CD4-positive, alpha-beta T cell treated with Interleukin-12 subunit alpha and Interleukin-12 subunit beta, for 1 hour (primary cell): ENCODE measurements around the gene TMEM238L.

Experiments
- DNase-seq: peaks from one replicate; pipeline ENCODE4 v3.0.0-alpha.2; 2020

The TMEM238L gene

GRCh38 chr17:10803350-10803749 lies 549 bp downstream of the TMEM238L start:
- DNase-seq, result no peak

GRCh38 chr17:10802496-10803284 lies 1.2 kb downstream of the TMEM238L start:
- no peak for DNase-seq

GRCh38 chr17:10799407-10799806 lies 4.5 kb downstream of the TMEM238L start:
- DNase-seq, result no peak

- DNase-seq, result no peak
Observed at GRCh38 chr17:10798910-10799309, 5.0 kb downstream of the TMEM238L start.

- DNase-seq, result no peak
Observed at GRCh38 chr17:10798332-10798749, 5.6 kb downstream of the TMEM238L start.

GRCh38 chr17:10797476-10798328 lies 6.2 kb downstream of the TMEM238L start:
- DNase-seq, result no peak

- DNase-seq, result no peak
Observed at GRCh38 chr17:10793816-10794215, 10.1 kb downstream of the TMEM238L start.

- DNase-seq, result no peak
Observed at GRCh38 chr17:10793256-10793655, 10.6 kb downstream of the TMEM238L start.

GRCh38 chr17:10792151-10792550 lies 11.7 kb downstream of the TMEM238L start:
- no peak for DNase-seq

- no peak for DNase-seq
Observed at GRCh38 chr17:10790491-10791401, 13.2 kb downstream of the TMEM238L start.

GRCh38 chr17:10789694-10790271 lies 14.1 kb downstream of the TMEM238L start:
- no peak for DNase-seq

GRCh38 chr17:10787306-10788045 lies 16.4 kb downstream of the TMEM238L start:
- no peak for DNase-seq

GRCh38 chr17:10785295-10785694 lies 18.6 kb downstream of the TMEM238L start:
- DNase-seq, result no peak

GRCh38 chr17:10779609-10780008 lies 24.3 kb downstream of the TMEM238L start:
- no peak for DNase-seq

GRCh38 chr17:10777890-10778289 lies 26.0 kb downstream of the TMEM238L start:
- no peak for DNase-seq

- DNase-seq, result no peak
Observed at GRCh38 chr17:10777131-10777807, 26.6 kb downstream of the TMEM238L start.

GRCh38 chr17:10776381-10776780 lies 27.5 kb downstream of the TMEM238L start:
- DNase-seq, result no peak

GRCh38 chr17:10775740-10776356 lies 28.1 kb downstream of the TMEM238L start:
- DNase-seq, result no peak

GRCh38 chr17:10775058-10775457 lies 28.8 kb downstream of the TMEM238L start:
- DNase-seq, result no peak

- DNase-seq, result no peak
Observed at GRCh38 chr17:10773391-10773790, 30.5 kb downstream of the TMEM238L start.
